HG02938 (cell line): ENCODE data around the gene OTUB2.
A peak's percentile ranks its signal among the peaks of the same experiment; 100 is the strongest.

Experiments used
- ATAC-seq: cut with Tn5 transposase; IDR thresholded peaks from one replicate; pipeline ENCODE4 v1.9.1; 2021; ENCODE audit warnings: mild to moderate bottlenecking, moderate library complexity; ENCODE audit not compliant: unreplicated experiment

OTUB2 gene

DNA sequence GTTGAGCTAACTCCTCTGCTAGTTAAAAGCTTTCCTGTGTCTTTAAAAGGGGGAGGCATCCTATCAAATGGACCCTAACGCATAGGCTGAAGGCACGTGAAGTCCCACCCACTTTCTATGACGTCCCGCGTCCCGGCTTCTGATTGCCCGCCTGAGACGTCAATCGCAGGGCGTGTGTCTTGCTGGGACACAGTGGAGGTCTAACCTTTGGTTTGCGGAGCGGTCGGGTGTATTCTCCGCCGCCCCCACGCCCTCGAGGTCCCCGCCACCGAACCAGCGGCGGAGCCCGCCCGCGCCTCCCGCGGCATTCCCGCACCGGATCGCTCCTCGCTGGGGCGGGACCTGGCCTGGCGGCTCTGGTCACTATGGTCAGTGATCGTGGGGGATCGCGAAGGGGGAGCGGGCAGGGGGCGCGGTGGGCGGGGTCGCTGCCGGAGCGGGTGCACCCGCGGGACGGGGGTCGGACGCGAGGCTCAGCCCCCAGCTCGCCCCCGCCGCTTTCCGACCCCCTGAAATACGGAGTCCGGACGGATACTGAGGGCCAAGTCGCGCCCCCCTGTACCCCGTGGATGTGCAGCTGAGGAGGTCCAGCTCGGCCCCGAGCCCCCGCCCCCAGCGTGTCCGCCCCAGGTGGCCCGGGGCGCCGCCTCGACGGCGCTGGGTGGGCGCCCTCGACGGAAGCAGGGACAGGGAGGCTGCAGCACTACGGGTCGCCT, at the start of gene OTUB2:
Gene OTUB2, plus strand, starts transcription at position 168 of the 716 bp plus-strand sequence. Its CDS starts 198 bp downstream, at position 366.
- ATAC-seq = peak; percentile 100

DNA sequence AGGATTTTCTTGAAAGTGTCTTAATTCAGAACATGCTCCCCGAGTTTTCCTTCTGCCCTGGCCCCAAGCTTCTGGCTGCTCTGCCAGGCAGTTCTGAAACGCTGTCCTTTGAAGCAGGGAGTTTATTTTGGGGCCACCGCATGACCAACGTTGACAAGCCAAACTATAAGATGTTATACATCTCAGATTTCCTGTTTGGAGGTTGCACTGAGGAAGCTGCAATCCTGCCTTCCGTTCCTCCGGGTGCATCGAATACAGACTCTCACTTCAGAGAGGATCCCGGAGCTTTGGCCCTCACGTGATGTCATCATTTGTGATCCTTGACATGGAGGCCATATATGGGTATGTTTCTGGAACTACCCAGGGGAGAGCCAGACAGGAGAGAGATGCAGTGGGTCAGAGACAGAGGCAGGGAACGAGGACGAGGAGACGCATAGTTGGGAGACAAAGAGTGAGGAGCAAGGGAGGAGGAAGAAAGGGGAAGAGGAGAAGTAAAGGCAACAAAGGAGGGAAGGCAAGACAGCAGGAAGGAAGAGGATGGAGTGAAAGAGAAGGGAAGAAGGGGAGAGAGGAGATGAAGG, 49.6 kb upstream of the OTUB2 start, which contains the start of gene ASB2:
Gene ASB2, minus strand, starts transcription at position 94 of the 581 bp plus-strand sequence. CDS start 12,031 bp downstream, outside the sequence.
- ATAC-seq = peak; percentile 3

DNA sequence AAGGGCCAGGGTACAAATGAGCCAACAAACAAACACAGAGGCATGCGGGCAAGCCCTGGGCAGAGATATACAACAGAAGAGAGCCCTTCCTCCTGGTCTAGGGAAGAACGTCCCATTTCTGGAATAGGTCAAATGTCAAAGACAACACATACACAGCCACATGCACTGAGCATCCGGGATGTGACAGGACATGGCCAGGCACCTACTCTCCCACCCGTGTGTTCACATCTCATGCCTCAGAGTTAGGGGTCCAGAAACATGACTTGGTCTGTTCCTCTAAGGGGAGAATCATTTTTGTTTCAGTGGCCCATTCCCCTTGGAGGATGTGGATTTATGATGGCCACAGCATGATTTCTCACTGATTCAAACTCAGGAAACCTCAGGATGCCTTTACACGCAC, 49.0 kb upstream of the OTUB2 start:
- no peak for ATAC-seq

DNA sequence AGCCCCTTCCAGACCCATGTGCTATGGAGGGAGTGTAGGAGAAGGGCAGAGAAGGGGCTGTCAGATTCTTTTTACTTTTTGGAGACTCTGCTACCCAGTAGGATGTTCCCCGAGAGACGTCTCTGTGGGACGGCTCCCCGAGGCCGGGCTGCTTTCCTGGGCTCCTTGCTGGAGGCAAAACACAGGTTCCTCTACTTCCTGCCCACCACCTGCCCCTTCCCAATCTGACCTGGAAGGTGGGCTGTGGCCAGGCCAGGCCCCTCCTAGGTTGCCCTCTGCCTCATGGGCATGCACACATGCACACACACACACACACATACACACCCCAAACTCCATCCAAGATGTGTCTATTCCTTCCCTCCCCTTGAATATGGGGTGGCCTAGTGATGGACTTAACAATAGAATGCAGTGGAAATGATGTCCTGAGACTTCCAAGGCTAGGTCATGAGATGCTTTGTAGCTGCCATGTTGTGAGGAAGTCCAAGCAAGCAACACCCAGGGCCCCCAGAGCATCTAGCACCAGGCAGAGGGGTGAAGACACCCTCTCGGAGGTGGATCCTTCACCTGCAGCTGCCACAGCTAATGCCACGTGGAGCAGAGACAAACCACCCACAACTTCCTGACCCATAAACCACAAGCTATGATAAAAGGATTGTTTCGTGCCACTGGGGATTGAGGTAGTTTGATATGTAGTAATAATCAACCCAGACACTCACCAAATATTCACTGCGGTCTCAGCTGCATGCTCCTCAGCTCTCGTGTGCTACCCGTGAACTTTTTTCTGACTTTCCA, 48.2 kb upstream of the OTUB2 start:
- ATAC-seq = peak; percentile 53

DNA sequence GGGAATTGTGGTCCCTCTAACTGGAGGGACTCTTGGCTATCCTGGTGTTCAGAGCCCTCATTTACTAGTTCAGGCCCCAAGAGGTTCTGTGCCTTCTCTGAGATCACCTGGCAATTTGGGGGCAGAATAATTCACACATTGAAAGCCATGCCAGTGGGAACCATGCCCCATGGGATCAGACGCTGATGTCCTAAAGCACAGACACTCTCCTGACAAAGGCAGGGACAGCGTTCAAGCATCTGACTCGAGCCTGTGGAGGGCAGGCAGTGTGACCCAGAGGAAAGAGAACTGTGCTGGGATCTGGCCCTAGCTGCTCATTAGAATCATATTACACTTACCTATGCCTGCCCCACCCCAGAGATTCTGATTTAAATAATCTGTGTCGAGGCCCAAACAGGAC, 47.4 kb upstream of the OTUB2 start:
- ATAC-seq = peak; percentile 1

DNA sequence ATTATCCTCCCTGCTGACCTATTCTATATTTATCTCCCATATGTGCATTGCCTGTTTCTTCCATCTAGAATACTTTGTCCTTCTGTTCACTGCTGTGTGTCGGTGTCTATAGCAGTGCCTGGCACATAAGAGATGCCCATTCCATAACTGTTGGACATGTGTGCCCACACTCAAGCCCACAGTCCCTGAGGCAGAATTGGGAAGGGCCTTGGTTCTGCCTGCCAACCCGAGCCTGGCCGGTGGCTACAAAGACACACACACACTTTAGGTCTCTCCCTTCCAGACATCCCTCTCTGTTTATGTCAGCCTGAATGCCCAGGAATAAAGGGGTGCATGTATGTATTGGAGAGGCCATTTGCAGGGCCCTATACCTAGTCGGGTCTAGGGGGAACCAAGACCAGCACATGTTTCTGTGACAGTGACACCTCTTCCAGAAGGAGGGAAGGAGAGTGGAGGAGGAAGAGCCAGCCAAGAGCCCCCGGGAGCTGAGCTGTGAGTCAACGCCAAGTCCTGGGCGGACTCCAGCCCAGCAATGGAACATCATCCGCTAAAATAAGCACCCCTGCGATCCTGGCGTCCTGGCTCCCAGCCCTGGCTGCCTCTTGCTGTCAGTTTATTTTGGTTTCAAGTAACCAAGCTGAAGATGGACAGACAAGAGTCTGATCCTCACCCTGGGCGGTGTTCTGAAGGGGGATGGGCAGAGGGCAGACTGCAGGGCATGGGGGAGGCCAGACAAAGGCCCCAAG, 45.5 kb upstream of the OTUB2 start:
- ATAC-seq = no peak

DNA sequence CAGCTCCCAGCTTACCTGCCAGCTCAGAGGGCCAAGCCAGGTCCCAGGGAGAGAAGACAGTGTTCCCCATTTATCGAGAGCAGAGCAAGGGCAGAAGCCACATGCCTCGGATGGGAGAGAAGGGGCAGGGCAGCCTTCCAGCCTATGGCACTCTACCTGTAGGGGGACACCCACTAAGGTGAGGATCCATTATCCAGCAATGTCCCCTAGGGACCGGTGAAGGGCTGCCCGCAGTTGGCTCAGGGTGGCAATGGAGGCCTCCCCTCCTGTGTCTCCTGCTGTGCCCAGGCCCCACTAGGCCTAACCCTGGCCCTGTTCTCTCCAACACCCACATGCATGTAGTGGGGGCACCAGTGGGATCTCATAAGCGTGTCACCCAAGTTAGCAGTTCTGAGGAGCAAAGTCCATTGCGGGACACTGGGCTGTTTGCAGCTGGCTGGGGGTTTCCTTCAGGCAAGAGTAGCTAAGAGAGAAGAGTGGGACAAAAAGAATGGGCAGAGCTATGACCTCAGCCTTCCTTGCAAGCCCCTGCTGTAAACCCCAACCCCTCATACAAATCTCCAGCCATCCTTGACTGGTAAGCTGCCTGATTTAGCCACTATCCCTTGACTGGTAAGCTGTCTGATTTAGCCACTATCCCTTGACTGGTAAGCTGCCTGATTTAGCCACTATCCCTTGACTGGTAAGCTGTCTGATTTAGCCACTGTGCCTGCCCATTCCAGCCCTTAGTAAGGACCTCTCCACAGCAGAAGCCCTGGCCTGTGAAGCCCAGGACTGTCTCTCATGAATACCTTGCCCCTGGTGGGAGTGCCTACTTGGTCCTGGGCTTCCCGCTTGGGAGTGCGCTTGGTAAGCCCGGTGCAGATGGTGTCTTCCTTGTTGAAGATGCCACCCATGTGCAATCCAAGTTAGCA, 44.6 kb upstream of the OTUB2 start:
- no peak for ATAC-seq

DNA sequence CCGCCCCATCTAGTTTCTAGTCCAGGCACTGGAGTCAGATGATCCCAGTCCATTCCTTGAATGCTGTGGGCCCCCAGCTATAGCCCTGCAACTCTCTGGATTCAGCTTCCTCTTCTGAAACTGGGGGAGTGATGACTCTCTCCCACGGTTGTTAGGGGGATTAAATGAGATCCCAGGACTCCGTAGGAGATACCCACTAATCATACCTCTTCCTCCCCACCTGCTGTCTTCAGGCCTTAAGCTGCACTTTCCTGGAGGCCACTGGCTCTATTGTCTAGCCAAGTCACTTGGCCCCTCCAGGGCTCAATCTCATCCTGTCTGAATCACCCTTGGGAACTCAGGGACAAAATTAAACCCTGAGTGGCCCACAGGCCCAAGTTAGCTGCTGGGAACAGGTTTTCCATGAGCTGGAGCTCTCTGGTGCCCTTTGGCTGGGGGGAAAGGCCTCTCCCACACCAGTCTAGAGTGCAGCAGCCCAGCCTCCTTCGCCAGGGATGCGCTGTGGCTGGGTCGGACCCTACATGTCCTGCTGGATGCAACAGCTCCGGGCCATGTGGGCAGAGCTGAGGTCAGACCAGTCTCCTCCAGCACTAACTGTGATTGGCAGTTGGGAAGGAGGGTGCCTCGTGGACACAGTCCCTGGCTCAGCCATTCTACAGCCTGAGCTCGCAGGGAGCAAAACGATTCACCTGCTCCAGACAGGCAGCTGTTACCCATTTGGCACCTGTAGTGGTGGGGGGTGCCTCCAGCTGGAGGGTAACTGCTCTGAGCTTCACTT, 43.7 kb upstream of the OTUB2 start:
- no peak for ATAC-seq

DNA sequence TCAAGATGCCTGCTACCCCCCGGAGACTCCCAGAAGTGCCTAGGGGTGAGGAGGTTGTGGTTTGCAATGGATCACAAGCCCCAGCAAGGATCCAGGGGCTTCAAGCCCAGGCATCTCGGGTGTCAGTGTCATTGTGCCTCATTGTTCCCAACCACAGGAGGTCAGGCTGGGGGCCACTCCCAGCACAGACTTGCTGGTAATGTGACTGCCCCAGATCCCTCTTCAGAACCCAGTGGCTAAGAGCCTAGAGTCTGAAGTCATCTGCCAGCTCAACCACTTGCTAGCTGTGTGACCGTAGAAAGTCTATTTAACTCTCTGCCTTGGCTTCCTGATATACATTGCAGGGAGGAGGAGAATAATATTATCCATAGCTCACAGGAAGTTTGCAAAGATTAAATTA, 42.1 kb upstream of the OTUB2 start:
- no peak for ATAC-seq

DNA sequence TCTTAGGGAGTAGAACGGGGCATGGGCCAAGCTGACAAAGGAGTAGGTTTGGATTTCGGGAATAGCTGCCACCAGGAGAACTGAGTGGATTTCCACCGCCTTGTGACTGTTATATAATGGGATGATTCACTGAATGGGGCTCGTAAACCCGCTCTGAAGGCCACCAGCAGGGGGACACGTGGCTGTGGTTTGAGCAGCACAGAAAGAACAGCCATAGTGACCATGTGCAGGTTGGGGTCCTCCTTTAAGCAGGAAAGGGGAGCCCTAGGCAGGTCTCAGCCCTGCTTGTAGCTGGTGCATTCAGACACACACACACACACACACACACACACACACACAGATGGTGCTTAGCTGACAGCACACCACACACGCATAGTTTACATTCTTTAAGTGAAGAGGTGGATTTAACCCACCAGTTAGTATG, 41.1 kb upstream of the OTUB2 start:
- no peak for ATAC-seq

DNA sequence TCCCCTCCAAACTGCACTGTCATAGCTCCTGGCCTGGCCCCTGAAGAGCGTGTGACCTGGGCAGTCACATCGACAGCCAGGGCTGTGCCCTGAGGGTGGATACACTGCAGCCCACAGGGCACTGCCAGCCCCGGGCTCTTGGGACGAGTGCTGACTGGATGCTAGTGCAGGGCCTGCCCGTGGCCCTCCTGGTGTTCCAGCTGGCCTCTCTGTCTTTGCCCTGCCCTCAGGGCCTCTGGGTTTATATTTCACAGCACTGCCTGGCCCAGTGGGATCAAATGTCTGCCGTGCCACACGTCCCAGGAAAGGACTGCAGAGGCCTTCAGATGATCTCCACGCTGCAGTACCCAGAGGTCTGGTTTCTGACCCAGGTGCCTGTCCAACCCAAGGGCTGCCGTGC, 39.2 kb upstream of the OTUB2 start:
- no peak for ATAC-seq

DNA sequence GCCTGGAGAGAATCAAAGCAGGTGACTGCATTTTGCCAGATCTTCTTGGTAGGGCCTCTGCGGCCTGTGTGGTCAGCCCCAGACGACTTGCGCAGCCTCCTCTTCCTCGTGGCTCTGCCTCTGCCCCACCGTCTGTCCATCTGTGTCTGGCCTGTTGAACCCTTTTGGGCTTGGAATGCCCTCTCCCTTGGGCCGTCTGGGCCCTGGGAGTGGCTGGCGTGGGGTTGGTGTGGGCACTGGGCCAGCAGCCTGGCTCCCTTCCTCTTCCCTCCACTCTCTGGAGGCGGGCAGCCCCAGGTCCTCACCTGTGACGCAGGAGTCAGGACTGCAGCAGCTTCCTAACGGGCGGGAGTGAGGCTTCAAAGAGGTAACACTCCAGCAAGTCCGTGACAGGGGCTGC, 38.8 kb upstream of the OTUB2 start:
- ATAC-seq = no peak

DNA sequence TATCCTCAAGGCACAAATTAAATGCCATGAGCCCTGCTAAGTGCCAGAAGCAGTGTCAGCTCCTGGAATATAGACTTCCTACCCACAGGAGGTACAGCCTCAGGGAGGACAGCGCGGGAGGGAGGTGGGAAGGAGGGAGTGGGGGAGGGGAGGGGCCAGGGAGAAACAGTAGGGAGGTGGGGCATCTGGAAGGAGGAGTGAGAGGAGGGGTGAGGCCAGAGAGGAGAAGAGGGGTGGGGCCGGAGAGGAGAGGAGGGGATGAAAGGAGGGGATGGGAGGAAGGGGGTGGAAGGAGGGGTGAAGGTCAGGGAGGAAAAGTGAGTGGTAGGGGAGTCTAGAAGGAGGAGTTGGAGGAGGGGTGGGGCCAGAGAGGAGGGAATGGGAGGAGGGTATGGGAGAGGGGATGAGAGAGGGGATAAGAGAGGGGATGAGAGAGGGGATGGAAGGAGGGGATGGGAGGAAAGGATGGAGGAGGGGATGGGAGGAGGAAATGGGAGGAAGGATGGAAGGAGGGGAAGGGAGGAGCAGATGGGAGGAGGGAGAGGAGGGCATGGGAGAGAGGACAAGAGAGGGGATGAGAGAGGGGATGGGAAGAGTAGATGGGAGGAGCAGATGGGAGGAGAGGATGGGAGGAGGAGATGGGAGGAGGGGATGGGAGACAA, 38.2 kb upstream of the OTUB2 start:
- no peak for ATAC-seq

DNA sequence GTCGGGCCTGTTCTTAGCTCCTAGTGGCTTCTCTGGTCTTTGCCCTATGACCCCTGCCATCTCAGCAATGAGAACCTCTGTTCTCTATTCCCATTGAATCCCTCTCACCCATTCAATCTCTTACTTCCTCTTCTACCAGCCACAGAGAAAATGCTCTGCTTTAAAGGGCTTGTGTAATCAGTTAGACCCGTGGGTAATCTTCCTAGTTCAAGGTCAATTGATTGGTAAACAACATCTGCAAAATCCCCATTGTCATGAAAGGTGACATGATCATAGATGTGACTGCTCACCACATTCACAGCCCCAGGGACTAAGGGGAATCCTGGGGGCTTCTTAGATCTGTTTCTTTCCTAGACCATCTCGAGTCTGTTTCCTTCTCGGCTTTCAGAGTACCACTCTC, 36.2 kb upstream of the OTUB2 start:
- peak; percentile 58 for ATAC-seq

DNA sequence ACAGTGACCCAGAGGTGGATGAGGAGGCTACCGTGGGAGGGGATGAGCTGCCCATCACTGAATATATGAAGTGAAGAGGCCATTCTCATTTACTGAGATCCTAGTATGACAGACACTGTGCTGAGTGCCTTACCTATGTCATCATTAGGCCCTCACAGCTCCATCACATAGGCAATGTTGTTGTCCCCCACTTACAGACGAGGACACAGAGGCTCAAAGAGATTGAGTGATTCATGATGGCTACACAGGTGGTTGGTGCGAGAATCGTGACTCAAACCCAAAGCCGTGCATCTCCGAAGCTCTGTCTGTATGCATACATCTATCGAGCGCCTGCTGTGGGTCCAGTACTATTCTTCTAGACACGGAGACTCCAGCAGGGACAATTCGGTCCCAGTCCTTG, 34.9 kb upstream of the OTUB2 start:
- ATAC-seq = no peak

DNA sequence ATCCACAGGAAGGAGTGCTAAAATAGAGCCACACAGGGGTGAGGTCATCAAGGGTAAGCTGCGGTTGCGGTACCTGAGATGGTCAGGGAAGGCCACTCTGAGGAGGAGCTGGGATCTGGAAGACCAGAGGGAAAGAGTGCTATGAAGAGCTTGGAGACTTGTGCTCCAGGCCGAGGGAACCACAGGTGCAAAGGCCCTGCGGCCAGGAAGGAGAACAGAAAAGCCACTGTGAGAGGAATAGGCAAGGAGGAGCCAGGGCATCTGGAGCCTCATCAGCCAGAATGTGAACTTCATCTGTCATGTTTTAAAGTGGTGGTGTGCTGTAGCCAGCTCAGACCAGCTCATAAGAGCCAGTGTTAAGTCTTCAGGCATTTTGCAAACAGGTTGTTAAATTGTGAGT, 34.5 kb upstream of the OTUB2 start:
- no peak for ATAC-seq

DNA sequence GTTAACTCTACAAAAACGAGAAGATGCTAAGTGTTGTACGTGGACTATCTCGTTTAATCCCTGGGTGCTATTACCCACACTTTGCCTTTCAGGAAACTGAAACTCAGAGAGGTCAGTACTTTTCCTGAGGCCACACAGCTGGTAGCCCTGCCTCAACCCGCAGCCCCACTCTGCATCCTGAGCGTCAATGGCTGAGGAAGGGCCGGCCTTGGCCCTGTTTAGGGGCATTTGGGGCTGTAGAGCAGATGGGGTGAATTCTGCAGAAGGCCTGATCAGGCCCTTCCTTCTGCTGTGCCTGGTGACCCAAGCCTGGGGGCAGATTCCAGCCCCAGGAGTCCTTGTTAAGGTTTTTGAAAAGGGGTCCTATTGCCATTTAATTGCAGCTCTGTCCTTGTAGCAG, 32.8 kb upstream of the OTUB2 start:
- ATAC-seq = no peak

DNA sequence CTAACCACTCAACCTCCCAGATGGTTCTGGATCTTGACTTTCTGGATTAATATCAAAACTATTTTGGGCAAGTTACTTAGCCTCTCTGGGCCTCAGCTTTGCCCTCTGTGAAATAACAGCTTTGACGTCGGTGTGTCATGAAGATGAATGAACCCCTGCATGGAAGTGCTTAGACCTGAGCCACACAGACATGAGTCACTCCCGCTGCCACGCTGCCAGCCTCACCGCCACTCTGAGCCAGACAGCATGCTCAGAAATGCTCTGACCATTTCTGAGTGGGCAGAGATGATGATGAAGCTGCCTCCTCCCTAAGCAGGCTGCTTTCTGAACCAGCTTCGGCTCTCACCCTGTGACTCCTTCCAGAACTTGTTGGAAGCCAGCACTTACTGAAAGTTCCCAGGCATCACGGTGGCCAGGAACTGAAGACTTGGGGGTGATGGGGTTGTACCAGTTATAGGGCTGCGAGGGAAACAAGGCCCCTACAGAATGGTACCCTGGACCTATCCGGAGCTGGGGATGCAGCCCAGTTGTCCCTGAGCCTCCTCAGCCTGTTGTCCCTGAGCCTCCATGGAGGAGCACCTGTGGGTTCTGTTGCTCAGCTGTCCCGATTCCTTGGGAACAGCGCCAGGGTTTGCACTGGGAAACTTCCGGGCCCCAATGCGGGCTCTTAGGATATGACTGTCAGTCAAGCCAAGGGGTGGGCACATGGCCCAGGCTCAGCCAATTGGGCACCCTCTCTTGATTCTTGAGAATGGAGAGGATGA, 31.0 kb upstream of the OTUB2 start:
- no peak for ATAC-seq
